ENCODE results near the gene PPP1R9B. TPM values are rescaled to one million over a fixed set of nuclear protein-coding genes. Genes with fewer than 3 reads are reported as not detected.

PPP1R9B gene
- total and polyA plus RNA-seq, 2 experiments from 2014 or later = 5.1 to 26.2 TPM

- Histone ChIP-seq H3K4me2 (no peak overlapping the region), H3K27ac (no peak overlapping the region), H3K9me2 (replicated peaks; ENCODE audit: insufficient read depth) (no peaks in the 10 kb centered on the region), H2AFZ (no peak overlapping the region), H3K4me1 (ENCODE audit: insufficient read depth) (no peaks in the 10 kb centered on the region), H3K27me3 (no peaks in the 10 kb centered on the region), H4K20me1 (ENCODE audit: insufficient read depth, poor library complexity, severe bottlenecking) (peaks cover 4% of the 10 kb centered on the region), H3K79me2 (no peaks in the 10 kb centered on the region), H3K4me3 (no peak overlapping the region), H3K9me3 (ENCODE audit: low read depth) (no peaks in the 10 kb centered on the region), H3K36me3 (replicated peaks; ENCODE audit: insufficient read depth, low read depth) (no peaks in the 10 kb centered on the region)
- TF ChIP-seq EZH2 (IDR thresholded peaks at IDR 0.05; ENCODE audit: borderline replicate concordance) (no peak), CTCF (IDR thresholded peaks at IDR 0.05; ENCODE audit: poor library complexity) (peak; percentile 75)
- WGBS (ENCODE audit: low lambda C conversion rate, missing lambda C conversion rate) = 54% methylated on average over 19 of the region's 19 CpGs
- peak; percentile 82 for DNase-seq (ENCODE audit: low spot score)
These were observed 10.3 kb downstream of the PPP1R9B start for GRCh38 chr17:50139950-50140885.

- no peaks in the 10 kb centered on the region for H3K36me3 ChIP-seq (replicated peaks; ENCODE audit: insufficient read depth, low read depth)
- DNase-seq (ENCODE audit: low spot score) = no peak
- peaks cover 4% of the 10 kb centered on the region for H4K20me1 ChIP-seq (ENCODE audit: insufficient read depth, poor library complexity, severe bottlenecking)
- H3K9me2 ChIP-seq (replicated peaks; ENCODE audit: insufficient read depth) = no peaks in the 10 kb centered on the region
- no peak overlapping the region for H3K27ac ChIP-seq
- H3K27me3 ChIP-seq = no peaks in the 10 kb centered on the region
- no peaks in the 10 kb centered on the region for H3K9me3 ChIP-seq (ENCODE audit: low read depth)
- WGBS (ENCODE audit: low lambda C conversion rate, missing lambda C conversion rate) = 94% methylated on average over 15 of the region's 15 CpGs
- H3K79me2 ChIP-seq = no peaks in the 10 kb centered on the region
- no peak overlapping the region for H3K4me2 ChIP-seq
- H3K4me3 ChIP-seq = no peak overlapping the region
- H2AFZ ChIP-seq = no peak overlapping the region
- TF ChIP-seq EZH2 (IDR thresholded peaks at IDR 0.05; ENCODE audit: borderline replicate concordance) (no peak), CTCF (IDR thresholded peaks at IDR 0.05; ENCODE audit: poor library complexity) (no peak), EZH2phosphoT487 (IDR thresholded peaks at IDR 0.05; ENCODE audit: low read depth, severe bottlenecking, unreplicated experiment) (no peak)
- no peaks in the 10 kb centered on the region for H3K4me1 ChIP-seq (ENCODE audit: insufficient read depth)
These were observed 11.2 kb downstream of the PPP1R9B start for GRCh38 chr17:50139185-50139783.

- no peak for DNase-seq (ENCODE audit: low spot score)
- peaks cover 4% of the 10 kb centered on the region for H4K20me1 ChIP-seq (ENCODE audit: insufficient read depth, poor library complexity, severe bottlenecking)
- no peaks in the 10 kb centered on the region for H3K9me3 ChIP-seq (ENCODE audit: low read depth)
- H3K27me3 ChIP-seq = no peaks in the 10 kb centered on the region
- H3K4me1 ChIP-seq (ENCODE audit: insufficient read depth) = peaks cover 6% of the 10 kb centered on the region
- no peak overlapping the region for H3K4me3 ChIP-seq
- no peaks in the 10 kb centered on the region for H3K79me2 ChIP-seq
- H3K27ac ChIP-seq = no peak overlapping the region
- H3K36me3 ChIP-seq (replicated peaks; ENCODE audit: insufficient read depth, low read depth) = no peaks in the 10 kb centered on the region
- no peak overlapping the region for H2AFZ ChIP-seq
- H3K9me2 ChIP-seq (replicated peaks; ENCODE audit: insufficient read depth) = no peaks in the 10 kb centered on the region
- TF ChIP-seq EZH2 (IDR thresholded peaks at IDR 0.05; ENCODE audit: borderline replicate concordance) = no peak
- no peak for TF ChIP-seq CTCF (IDR thresholded peaks at IDR 0.05; ENCODE audit: poor library complexity)
- no peak for TF ChIP-seq EZH2phosphoT487 (IDR thresholded peaks at IDR 0.05; ENCODE audit: low read depth, severe bottlenecking, unreplicated experiment)
- H3K4me2 ChIP-seq = no peak overlapping the region
- WGBS (ENCODE audit: low lambda C conversion rate, missing lambda C conversion rate) = 98% methylated on average over 4 of the region's 4 CpGs
These were observed 13.4 kb downstream of the PPP1R9B start for GRCh38 chr17:50137042-50137441.

Data from hepatocyte (in vitro differentiated cells).